GM18526 (cell line): Measurements from ENCODE around the gene TUBGCP3.

Experiments
- POLR2A ChIP-seq: IDR thresholded peaks from 3 replicates; pipeline ENCODE4 v1.6.1; 2011; ENCODE audit not compliant: insufficient read length; ENCODE audit errors: extremely low read depth

TUBGCP3 gene

GRCh38 chr13:112438515-112438914 lies 149.4 kb downstream of the TUBGCP3 start:
- no peak for TF ChIP-seq POLR2A

- TF ChIP-seq POLR2A: no peak
These were observed 149.9 kb downstream of the TUBGCP3 start for GRCh38 chr13:112438094-112438493.

GRCh38 chr13:112435973-112436372 lies 152.0 kb downstream of the TUBGCP3 start:
- no peak for TF ChIP-seq POLR2A
